ENCODE results near the gene PODXL2. TPM values are rescaled to one million over a fixed set of nuclear protein-coding genes. Genes with fewer than 3 reads are reported as not detected.
A peak's percentile ranks its signal among the peaks of the same experiment; 100 is the strongest.

PODXL2 gene, protein sequence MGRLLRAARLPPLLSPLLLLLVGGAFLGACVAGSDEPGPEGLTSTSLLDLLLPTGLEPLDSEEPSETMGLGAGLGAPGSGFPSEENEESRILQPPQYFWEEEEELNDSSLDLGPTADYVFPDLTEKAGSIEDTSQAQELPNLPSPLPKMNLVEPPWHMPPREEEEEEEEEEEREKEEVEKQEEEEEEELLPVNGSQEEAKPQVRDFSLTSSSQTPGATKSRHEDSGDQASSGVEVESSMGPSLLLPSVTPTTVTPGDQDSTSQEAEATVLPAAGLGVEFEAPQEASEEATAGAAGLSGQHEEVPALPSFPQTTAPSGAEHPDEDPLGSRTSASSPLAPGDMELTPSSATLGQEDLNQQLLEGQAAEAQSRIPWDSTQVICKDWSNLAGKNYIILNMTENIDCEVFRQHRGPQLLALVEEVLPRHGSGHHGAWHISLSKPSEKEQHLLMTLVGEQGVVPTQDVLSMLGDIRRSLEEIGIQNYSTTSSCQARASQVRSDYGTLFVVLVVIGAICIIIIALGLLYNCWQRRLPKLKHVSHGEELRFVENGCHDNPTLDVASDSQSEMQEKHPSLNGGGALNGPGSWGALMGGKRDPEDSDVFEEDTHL
- 0.89 and 1.0 TPM in 2 replicates for total RNA-seq

DNA sequence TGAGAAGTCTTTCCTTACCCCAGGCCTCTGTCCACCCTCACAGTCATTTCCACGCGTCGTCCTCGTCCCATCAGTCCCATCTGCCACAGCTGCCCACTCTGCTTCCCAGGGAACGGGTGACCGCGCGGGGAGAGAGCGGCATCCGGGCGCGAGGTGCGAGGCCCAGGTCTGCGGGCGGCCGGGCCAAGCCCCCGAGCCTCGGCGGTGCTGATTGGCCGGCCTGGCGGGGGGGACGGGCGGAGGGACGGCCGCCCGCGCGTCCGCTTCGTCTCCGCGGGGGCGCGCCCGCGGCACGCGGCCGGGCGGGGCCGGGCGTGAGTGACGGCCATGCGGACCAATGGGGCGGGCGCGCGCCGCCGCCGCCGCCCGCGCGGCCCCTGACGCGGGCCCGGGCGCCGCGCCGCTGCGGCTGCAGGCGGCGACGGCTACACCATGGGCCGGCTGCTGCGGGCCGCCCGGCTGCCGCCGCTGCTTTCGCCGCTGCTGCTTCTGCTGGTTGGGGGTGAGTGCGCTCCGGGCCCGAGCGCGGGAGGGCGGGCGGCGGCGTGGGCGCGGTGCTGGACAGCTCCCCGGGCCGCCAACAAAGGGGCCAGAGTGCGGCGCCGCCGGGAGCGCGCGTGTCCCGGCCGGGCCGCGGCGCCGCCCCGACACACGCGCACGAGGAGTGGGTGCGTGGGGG, at the start of gene PODXL2:
Gene PODXL2 (plus strand): TSS at position 398 of the 679 bp plus-strand sequence. CDS start 35 bp downstream, at position 433.
- DNase-seq (ENCODE audit: low read depth in 2 of 2): peak in 1 of 2 donors; percentile 76

DNA sequence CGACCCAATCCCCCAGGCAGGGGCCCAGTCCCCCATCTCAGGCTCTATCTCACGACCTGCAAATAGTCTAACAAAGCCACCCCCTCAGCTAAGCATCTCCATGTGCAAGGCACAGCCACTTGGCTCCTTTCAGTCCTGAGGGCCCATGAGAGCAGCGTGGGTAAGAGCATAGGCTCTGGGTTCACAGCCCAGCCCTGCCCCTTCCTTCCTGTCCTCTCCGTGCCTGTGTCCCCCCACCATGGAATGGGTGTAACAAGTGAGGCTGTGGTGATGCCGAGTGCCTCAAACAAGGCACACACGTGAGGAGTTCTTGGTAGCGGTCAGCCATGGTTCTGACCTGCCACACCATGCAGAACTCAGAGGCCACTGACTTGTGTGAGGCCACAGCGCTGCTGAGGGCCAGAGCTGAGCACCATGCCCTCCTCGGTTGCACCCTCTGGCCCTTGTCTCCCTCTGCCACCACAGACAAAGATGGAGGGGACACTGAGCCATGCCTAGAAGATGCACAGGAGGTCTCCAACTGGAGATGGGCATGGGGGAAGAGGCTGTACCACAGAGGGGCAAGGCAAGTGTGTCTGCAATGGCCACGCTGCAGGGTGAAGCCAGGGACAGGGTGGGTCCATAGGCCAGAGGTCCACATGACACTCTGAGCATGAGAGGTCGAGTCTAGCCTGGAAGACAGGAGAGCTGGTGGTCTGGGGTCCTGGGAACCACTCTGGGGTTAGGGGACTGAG, 48.5 kb upstream of the PODXL2 start:
- DNase-seq (ENCODE audit: low read depth in 2 of 2): no peak

DNA sequence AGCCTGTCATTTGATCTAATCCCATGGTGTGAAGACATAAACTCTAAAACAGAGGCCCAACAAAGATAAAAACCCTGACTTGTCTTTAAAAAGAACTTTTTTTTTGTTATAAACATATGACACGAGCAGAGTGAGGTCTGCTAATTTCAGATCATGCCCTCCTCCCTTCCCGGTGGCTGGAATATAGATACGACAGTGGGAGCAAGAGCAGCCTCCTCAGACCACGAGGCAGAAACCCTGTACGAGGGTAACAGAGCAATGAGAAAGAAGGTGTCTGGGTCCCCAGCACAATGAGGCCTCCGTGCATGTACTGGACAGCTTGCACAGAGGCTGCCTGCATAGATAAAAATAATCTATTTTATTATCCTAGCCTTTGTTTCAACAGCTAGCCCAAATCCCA, 44.3 kb upstream of the PODXL2 start:
- no peak for DNase-seq (ENCODE audit: low read depth in 2 of 2)

DNA sequence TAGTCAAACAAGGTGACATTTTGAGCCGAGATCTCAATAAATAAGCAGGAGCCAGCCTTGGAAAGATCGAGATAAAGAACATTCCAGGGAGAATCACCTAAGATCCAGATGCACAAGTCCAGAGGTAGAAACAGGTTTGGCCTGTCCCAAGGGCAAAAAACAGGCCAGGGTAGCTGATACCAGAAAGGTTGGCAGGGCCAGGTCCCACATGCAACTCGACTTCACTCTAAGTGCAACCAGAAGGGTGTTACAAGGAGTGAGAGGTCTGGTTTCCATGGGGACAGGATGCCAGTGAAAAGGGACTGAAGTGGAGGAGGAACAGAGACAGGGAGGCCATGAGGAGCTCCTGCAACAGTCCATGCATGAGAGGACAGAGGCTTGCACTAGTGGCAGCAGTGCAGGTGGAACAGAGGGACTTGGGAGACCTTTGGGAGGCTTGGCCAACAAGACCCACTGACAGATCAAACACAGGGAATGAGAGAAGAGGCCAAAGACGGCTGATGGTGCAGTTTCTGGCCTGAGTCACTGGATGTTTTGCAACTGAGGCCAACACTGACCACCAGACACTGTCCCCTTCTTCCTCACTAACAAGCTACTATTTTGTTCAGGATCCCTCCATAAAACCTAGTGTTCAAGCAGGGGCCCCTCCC, 43.7 kb upstream of the PODXL2 start:
- no peak for DNase-seq (ENCODE audit: low read depth in 2 of 2)

DNA sequence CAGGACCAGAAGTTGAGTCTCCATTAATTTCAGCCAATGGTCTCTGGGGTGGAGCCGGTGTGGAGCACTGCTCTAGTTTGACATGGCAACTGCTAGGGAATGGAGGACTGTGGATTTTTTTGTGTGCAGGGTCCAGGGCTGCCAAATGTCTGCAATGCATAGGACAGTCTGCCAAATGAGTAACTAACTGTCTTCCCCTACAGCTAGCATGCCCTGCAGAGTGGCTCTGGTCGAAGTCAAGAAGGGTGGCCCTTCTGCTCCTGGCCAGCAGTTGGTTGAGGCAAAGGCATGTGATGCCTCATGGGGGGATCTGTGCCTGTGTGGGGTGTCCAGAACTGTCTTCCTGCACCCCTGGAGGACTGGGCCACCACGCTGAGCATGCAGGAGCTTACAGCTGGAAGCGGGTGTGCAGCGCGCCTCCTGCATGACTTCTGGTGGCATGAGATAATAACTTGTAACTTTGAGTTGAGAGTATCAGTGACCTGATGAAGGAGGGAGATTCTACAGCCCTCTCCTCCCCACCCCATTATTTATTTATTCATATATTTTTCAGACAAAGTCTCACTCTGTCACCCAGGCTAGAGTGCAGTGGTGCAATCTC, 43.1 kb upstream of the PODXL2 start:
- no peak for DNase-seq (ENCODE audit: low read depth in 2 of 2)

- DNase-seq (ENCODE audit: low read depth in 2 of 2): no peak
Observed at GRCh38 chr3:127587876-127588275, 41.1 kb upstream of the PODXL2 start.

DNA sequence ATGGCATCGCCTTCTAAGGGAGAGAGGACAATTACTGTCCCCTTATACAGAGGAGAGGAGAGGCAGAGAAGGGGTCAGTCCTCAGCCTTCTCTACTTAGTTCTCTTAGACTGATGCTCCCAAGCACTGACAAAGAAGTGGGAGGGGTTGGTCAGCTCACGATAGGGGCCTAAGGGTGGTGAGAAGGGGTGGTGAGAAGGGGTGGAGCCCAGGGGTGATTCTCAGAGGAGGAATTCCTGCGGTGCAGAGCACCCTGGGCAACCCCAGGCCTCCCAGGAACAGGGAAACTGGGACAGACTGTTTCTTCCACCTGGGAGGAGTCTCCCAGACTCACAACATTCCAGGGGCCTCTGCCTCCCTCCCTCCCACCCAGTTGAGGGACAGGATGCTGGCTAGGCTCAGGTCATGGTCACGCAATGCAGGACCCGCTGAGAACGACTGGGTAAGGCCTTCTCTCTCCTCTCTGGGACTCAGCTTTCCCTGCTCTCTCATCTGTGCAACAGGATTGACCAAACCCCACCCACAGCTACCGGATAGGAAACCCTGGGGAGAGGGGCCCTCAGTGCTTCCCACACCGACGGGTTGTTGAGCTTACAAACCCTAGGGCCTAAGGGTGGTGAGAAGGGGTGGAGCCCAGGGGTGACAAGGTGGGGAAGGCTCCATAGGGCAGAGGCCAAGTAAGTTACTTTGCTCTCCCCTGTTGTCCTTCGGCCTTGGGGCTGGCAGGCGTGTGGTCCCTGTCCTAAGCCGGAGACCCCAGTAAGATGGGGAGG, 40.0 kb upstream of the PODXL2 start:
- DNase-seq (ENCODE audit: low read depth in 2 of 2): peak in 1 of 2 donors; percentile 30

DNA sequence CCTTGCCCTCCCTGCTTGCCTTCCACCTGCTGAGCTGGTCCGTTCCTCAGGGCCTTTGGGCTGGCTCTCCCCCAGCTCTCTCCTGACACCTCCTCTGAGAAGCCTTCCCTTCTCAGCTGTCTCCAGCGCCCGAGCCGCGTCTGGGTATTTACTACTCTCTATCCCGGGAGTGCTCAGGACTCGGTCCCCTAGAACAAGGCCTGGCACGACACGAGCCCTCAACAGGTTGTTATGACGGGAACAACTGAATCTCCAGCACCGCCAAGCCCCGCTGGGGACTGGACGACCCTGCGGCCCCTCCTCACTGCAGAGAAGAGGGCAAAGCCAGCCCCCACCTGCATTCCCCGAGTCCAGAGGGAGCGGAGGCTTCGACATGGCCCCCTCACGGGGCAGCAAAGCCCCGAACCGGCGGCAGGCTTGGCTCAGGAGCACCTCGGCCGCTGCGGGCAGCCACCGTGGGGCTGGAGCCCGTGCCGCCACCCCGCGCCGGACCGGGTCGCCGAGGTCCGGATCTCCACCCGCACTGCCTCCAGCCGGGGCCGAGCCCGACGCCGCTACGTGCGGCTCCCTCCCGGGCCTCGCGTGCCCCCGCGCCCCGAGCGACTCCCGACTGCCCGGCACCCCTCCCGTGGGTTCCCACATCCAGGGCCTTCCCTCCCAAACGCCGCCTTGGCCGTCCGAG, 39.2 kb upstream of the PODXL2 start:
- DNase-seq (ENCODE audit: low read depth in 2 of 2): peak in 1 of 2 donors; percentile 21

GRCh38 chr3:127590282-127590592, 38.7 kb upstream of the PODXL2 start:
- no peak for DNase-seq (ENCODE audit: low read depth in 2 of 2)

- peak; percentile 93 to 98 for DNase-seq (ENCODE audit: low read depth in 2 of 2)
Observed at GRCh38 chr3:127590593-127591465, 38.2 kb upstream of the PODXL2 start, which contains the start of gene TPRA1. TSS of gene TPRA1 (minus strand) at chr3:127590733. CDS start at chr3:127580146, 10,587 bp downstream.

GRCh38 chr3:127593178-127593577, 35.8 kb upstream of the PODXL2 start:
- no peak for DNase-seq (ENCODE audit: low read depth in 2 of 2)

GRCh38 chr3:127595303-127595702, 33.7 kb upstream of the PODXL2 start:
- DNase-seq (ENCODE audit: low read depth in 2 of 2): no peak

- DNase-seq (ENCODE audit: low read depth in 2 of 2): no peak
Observed at GRCh38 chr3:127597020-127597771, 31.8 kb upstream of the PODXL2 start.

- DNase-seq (ENCODE audit: low read depth in 2 of 2): no peak
Observed at GRCh38 chr3:127598841-127599570, 30.0 kb upstream of the PODXL2 start.

DNA sequence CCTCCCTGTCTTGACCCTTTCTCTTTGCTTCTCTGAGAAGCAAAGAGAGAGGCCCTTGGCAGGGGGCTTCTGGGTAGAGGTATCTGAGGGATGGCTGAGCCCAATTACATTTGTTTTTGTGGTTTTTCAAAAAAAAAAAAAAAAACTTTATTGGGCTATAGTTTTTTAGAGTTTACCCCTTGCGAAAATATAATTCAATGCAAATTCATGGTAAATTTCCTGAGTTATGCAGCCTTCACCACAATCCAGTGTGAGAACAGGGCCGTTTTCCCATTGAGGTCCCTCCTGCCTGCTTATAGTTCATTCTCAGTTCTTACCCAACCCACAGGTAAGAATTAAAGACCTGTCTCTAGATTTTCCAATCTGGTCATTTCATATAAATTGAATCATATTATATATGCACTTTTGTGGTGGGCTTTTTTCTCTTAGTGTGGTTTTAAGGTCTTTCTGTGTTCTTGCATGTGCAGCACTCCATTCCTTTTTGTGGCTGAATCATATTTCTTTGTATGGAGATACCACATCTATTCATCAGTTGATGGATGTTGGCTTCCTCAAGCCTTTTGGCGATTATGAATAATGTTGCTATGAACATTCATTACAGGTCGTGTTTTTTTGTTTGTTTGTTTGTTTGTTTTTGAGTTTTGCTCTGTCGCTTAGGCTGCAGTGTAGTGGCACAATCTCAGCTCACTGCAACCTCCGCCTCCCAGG, 28.1 kb upstream of the PODXL2 start:
- no peak for DNase-seq (ENCODE audit: low read depth in 2 of 2)

GRCh38 chr3:127604035-127604434, 24.9 kb upstream of the PODXL2 start:
- no peak for DNase-seq (ENCODE audit: low read depth in 2 of 2)
